GM12892 (cell line): ENCODE results near the gene GAS2.

Experiments used
- POLR2A ChIP-seq: IDR thresholded peaks from 2 replicates; pipeline ENCODE4 v1.6.1; 2011; ENCODE audit warnings: low read depth, low read length, control low read depth
- POLR2AphosphoS5 ChIP-seq: IDR thresholded peaks from 2 replicates; pipeline ENCODE4 v1.6.1; 2011; ENCODE audit warnings: low read depth, low read length, control low read depth
- TAF1 ChIP-seq: IDR thresholded peaks from 2 replicates; pipeline ENCODE4 v1.6.1; 2011; ENCODE audit warnings: low read depth, mild to moderate bottlenecking, control low read depth, low read length, borderline replicate concordance

DNA sequence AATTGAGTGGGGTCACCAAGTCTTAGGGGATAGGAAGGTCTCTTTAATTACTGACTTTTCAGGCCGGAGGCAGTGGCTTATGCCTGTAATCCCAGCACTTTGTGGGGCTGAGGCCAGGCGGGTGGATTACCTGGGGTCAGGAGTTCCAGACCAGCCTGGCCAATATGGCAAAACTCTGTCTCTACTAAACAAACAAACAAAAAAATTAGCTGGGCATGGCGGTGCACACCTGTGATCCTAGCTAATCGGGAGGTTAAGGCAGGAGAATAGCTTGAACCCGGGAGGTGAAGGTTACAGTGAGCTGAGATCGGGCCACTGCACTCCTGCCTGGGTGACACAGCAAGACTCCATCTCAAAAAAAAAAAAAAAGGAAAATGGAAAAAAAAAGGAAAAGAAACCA, 39.0 kb upstream of the GAS2 start:
- TF ChIP-seq POLR2AphosphoS5 (no peak), POLR2A (no peak), TAF1 (no peak)
